DND-41 (cell line): ENCODE results near the gene ZNF608.

ENCODE experiments used
- ATAC-seq: fragments of 200-7000 bp; cut with Tn5 transposase; 3 replicates; pipeline ENCODE4 v1.9.1; 2021; ENCODE audit warnings: low read depth; ENCODE audit not compliant: insufficient read depth
- DNase-seq: peaks from one replicate; pipeline ENCODE4 v3.0.0-alpha.2; 2020
- H2AFZ ChIP-seq: 2 replicates; pipeline ENCODE4 v1.6.0; 2012; ENCODE audit warnings: low read depth, low read length
- H3K27ac ChIP-seq: 2 replicates; pipeline ENCODE4 v1.5.1; 2012; ENCODE audit warnings: low read length, inconsistent platforms
- H3K27me3 ChIP-seq: fragments of 200-600 bp; sonication (generic); 2 replicates; pipeline ENCODE4 v1.6.0; 2012; ENCODE audit warnings: low read length, mild to moderate bottlenecking, inconsistent platforms; ENCODE audit not compliant: insufficient read depth, poor library complexity
- H3K36me3 ChIP-seq: 2 replicates; pipeline ENCODE4 v1.5.1; 2012; ENCODE audit warnings: low read length, inconsistent platforms; ENCODE audit not compliant: insufficient read depth
- H3K4me1 ChIP-seq: 2 replicates; pipeline ENCODE4 v1.5.1; 2012; ENCODE audit warnings: mild to moderate bottlenecking, low read length; ENCODE audit not compliant: insufficient read depth
- H3K4me2 ChIP-seq: 2 replicates; pipeline ENCODE4 v1.6.0; 2012; ENCODE audit warnings: mild to moderate bottlenecking, moderate library complexity, low read length, inconsistent platforms; ENCODE audit not compliant: insufficient read depth
- H3K4me3 ChIP-seq, 2 experiments: fragments of 200-600 bp in 1 of 2; shearing (Covaris generic) in 1 of 2; 2 replicates each; pipeline ENCODE4 v1.5.1; 2012 to 2016; ENCODE audit warnings: inconsistent platforms in 2 of 2, low read length in 2 of 2, mild to moderate bottlenecking in 2 of 2, low read depth in 1 of 2, moderate library complexity in 1 of 2
- H3K79me2 ChIP-seq: 2 replicates; pipeline ENCODE4 v1.6.0; 2012; ENCODE audit warnings: low read length, inconsistent platforms; ENCODE audit not compliant: insufficient read depth
- H3K9ac ChIP-seq: 2 replicates; pipeline ENCODE4 v1.6.0; 2012; ENCODE audit warnings: low read depth, mild to moderate bottlenecking, inconsistent platforms, low read length, moderate library complexity
- H3K9me3 ChIP-seq: 2 replicates; pipeline ENCODE4 v1.5.1; 2012; ENCODE audit warnings: low read length, moderate library complexity, mild to moderate bottlenecking, inconsistent platforms; ENCODE audit not compliant: insufficient read depth, severe bottlenecking
- H4K20me1 ChIP-seq: 2 replicates; pipeline ENCODE4 v1.6.0; 2012; ENCODE audit warnings: low read length; ENCODE audit not compliant: insufficient read depth
- CTCF ChIP-seq: IDR thresholded peaks from 2 replicates; pipeline ENCODE4 v1.5.1; 2012; ENCODE audit warnings: borderline replicate concordance, low read length, moderate library complexity, mild to moderate bottlenecking; ENCODE audit not compliant: poor library complexity, severe bottlenecking; ENCODE audit errors: extremely low read depth
- EZH2 ChIP-seq: IDR thresholded peaks from 3 replicates; pipeline ENCODE4 v1.6.1; 2012; ENCODE audit warnings: borderline replicate concordance, low read depth, mild to moderate bottlenecking, moderate library complexity, low read length, inconsistent platforms; ENCODE audit not compliant: severe bottlenecking

ZNF608 gene

GRCh38 chr5:124706729-124707361 is 39.6 kb downstream of the ZNF608 start:
- Histone ChIP-seq H3K27ac (no peak overlapping the region), H3K79me2 (no peaks in the 10 kb centered on the region), H3K4me3 (no peak overlapping the region), H3K27me3 (no peaks in the 10 kb centered on the region), H2AFZ (no peak overlapping the region), H3K4me1 (peaks cover 8% of the 10 kb centered on the region; the same call in 1 of the 2 replicates), H3K4me2 (no peak overlapping the region), H3K36me3 (no peaks in the 10 kb centered on the region), H4K20me1 (no peaks in the 10 kb centered on the region), H3K9ac (no peak overlapping the region), H3K9me3 (no peaks in the 10 kb centered on the region)
- ATAC-seq = no peak
- TF ChIP-seq EZH2 (no peak), CTCF (no peak)
- DNase-seq = no peak

GRCh38 chr5:124706051-124706450 is 40.4 kb downstream of the ZNF608 start:
- Histone ChIP-seq H3K27me3 (no peaks in the 10 kb centered on the region), H2AFZ (no peak overlapping the region), H3K4me1 (peaks cover 10% of the 10 kb centered on the region; the same call in 1 of the 2 replicates), H3K27ac (no peak overlapping the region), H3K36me3 (no peaks in the 10 kb centered on the region), H3K9me3 (no peaks in the 10 kb centered on the region), H3K4me3 (no peak overlapping the region), H4K20me1 (no peaks in the 10 kb centered on the region), H3K79me2 (no peaks in the 10 kb centered on the region), H3K4me2 (no peak overlapping the region), H3K9ac (no peak overlapping the region)
- ATAC-seq = no peak
- no peak for DNase-seq
- TF ChIP-seq EZH2 (no peak), CTCF (no peak)

- Histone ChIP-seq H3K79me2 (no peaks in the 10 kb centered on the region), H3K4me1 (peaks cover 10% of the 10 kb centered on the region; the same call in 1 of the 2 replicates), H3K9ac (no peak overlapping the region), H3K4me3 (no peak overlapping the region), H3K27me3 (no peaks in the 10 kb centered on the region), H2AFZ (no peak overlapping the region), H4K20me1 (no peaks in the 10 kb centered on the region), H3K9me3 (no peaks in the 10 kb centered on the region), H3K27ac (no peak overlapping the region), H3K36me3 (no peaks in the 10 kb centered on the region), H3K4me2 (no peak overlapping the region)
- ATAC-seq (no peak), DNase-seq (no peak)
- TF ChIP-seq EZH2 = no peak
- TF ChIP-seq CTCF = no peak
Observed at GRCh38 chr5:124705577-124705976, 40.9 kb downstream of the ZNF608 start.
